ENCODE measurements around the gene RUFY3. TPM values are rescaled to one million over a fixed set of nuclear protein-coding genes. Genes with fewer than 3 reads are reported as not detected.

The RUFY3 gene
- total RNA-seq, 2 donors from 2014 or later = 32.8 to 33.0 TPM

DNA sequence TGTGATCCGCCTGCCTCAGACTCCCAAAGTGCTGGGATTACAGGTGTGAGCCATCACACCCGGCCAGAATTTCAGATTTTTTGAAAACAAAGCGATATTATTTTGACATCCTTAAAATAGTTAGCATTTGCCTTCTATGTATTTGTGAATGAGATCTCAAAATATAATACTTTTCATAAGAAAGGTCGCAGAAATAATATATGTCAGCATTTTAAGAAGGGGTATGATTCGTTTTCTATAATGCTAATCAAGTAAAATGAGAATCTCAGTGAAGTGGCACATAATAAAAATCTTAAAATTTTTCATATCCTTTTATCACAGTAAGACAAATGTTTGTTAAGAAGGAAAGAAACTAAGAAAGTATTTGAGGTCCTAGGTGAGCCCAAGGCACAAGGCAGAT is 65.7 kb downstream of the RUFY3 start:
- Mint-ChIP-seq H3K4me1 (peaks cover 7% of the 10 kb centered on the region), H3K27ac (no peak overlapping the region), H3K27me3 (no peaks in the 10 kb centered on the region), H3K4me3 (no peak overlapping the region), H3K36me3 (ENCODE audit: low read depth) (peaks cover 7% of the 10 kb centered on the region)
- no peak for ATAC-seq
- H3K9me3 ChIP-seq (ENCODE audit: control insufficient read depth, low read length, poor library complexity, severe bottlenecking) = no peaks in the 10 kb centered on the region
- DNase-seq = no peak

DNA sequence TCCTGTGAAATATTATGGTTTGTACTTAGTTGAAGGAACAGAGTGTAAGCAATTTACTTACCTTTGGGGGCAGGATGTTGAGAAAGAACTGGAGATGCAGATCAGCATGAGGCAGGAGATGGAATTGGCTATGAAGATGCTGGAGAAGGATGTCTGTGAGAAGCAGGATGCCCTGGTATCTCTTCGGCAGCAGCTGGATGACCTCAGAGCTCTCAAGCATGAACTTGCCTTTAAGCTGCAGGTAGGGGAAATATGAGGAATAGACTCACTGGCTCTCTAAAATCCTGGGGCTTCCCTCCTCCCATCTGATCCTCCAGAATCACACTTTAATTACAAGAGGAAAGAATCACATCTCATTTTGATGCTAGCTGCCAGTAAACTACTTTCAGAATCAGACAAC is 67.0 kb downstream of the RUFY3 start:
- no peak overlapping the region for H3K27ac Mint-ChIP-seq
- ATAC-seq = no peak
- H3K36me3 Mint-ChIP-seq (ENCODE audit: low read depth) = peaks cover 6% of the 10 kb centered on the region

DNA sequence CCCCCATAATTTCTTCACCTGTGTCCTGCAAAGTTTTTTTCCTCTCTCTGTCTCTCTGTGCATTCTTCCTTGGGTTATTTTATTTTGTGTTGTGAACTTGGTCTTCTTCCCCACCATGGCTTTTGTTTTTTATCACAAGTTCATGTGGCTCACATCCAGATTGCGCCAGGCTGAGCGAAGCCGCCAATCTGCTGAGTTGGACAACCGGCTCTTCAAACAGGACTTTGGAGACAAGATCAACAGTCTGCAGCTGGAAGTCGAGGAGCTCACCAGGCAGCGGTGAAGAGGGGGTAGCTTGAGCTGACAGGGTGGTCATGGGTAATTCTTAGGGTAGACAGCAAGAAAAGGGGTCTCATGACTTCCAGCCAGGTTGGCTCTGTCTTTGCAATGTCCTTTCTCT is 71.9 kb downstream of the RUFY3 start:
- DNase-seq (no peak), ATAC-seq (no peak)
- Mint-ChIP-seq H3K36me3 (ENCODE audit: low read depth) (peaks cover 8% of the 10 kb centered on the region), H3K4me1 (peaks cover under 1% of the 10 kb centered on the region), H3K4me3 (no peak overlapping the region), H3K27ac (no peak overlapping the region), H3K27me3 (no peaks in the 10 kb centered on the region)
- H3K9me3 ChIP-seq (ENCODE audit: control insufficient read depth, low read length, poor library complexity, severe bottlenecking) = no peaks in the 10 kb centered on the region

More for the DNA sequence above, 67.0 kb downstream of the RUFY3 start:
- H3K4me3 Mint-ChIP-seq = no peak overlapping the region
- no peak for DNase-seq
- H3K27me3 Mint-ChIP-seq = no peaks in the 10 kb centered on the region
- no peaks in the 10 kb centered on the region for H3K9me3 ChIP-seq (ENCODE audit: control insufficient read depth, low read length, poor library complexity, severe bottlenecking)
- H3K4me1 Mint-ChIP-seq = peaks cover 6% of the 10 kb centered on the region

GRCh38 chr4:70801265-70801809 is 79.6 kb downstream of the RUFY3 start:
- no peaks in the 10 kb centered on the region for H3K9me3 ChIP-seq (ENCODE audit: control insufficient read depth, low read length, poor library complexity, severe bottlenecking)
- Mint-ChIP-seq H3K4me3 (no peak overlapping the region), H3K36me3 (ENCODE audit: low read depth) (peaks cover 3% of the 10 kb centered on the region), H3K4me1 (no peaks in the 10 kb centered on the region), H3K27ac (no peak overlapping the region), H3K27me3 (no peaks in the 10 kb centered on the region)
- ATAC-seq (no peak), DNase-seq (no peak)

DNA sequence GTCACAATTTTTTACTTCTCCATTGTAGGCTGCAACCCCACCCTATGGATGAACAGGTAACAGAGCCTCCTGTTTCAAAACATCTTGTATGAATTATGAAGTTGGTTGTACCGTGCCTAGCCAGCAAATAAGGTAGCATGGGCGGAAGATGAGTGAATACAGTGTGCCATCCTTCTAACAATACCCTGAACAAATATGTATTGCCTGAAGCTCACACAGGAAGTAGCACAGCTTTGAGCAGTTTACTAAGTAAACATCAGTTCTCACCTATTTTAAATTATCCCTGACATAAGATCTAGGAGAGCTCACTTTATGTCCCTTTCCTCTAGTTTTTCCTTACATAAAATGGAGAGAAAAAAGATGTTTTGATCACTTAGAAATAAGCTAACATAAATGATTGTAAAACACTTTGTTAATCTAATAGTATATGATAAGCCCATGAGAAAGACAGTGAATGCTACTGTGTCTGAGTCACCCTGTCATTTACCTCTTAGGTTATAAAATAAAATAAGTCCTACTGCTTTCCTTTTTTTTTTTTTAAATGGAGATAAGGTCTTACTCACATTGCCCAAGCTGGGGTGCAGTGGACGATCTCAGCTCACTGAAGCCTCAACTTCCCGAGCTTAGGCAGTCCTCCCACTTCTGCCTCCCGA is 81.3 kb downstream of the RUFY3 start:
- Mint-ChIP-seq H3K36me3 (ENCODE audit: low read depth) (no peaks in the 10 kb centered on the region), H3K4me3 (no peak overlapping the region), H3K27me3 (no peaks in the 10 kb centered on the region), H3K27ac (no peak overlapping the region), H3K4me1 (no peaks in the 10 kb centered on the region)
- DNase-seq (no peak), ATAC-seq (no peak)
- no peaks in the 10 kb centered on the region for H3K9me3 ChIP-seq (ENCODE audit: control insufficient read depth, low read length, poor library complexity, severe bottlenecking)

GRCh38 chr4:70808151-70808550 is 86.4 kb downstream of the RUFY3 start:
- no peak for ATAC-seq
- no peak overlapping the region for H3K27ac Mint-ChIP-seq

DNA sequence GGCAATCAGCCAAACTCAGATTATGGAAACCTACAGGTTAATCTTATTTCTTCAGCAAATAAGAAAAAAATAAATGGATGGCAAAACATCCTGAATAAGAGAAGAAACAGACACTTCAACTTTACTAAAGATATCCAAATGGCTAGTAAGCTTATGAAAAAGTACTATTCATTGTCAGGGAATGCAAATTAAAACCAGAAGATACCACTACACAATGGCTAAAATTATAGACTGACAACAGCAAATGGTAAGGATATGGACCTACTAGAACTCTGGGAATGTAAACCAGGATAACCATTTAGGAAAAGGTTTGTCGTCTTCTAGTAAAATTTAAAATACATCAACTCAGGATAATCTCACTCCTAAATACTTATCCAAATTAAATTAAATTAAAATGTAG is 93.6 kb downstream of the RUFY3 start:
- Mint-ChIP-seq H3K27me3 (no peaks in the 10 kb centered on the region), H3K27ac (no peak overlapping the region), H3K36me3 (ENCODE audit: low read depth) (peaks cover 7% of the 10 kb centered on the region), H3K4me1 (peaks cover 11% of the 10 kb centered on the region), H3K4me3 (no peak overlapping the region)
- DNase-seq (no peak), ATAC-seq (no peak)
- H3K9me3 ChIP-seq (ENCODE audit: control insufficient read depth, low read length, poor library complexity, severe bottlenecking) = no peaks in the 10 kb centered on the region

More at GRCh38 chr4:70808151-70808550, 86.4 kb downstream of the RUFY3 start:
- H3K27me3 Mint-ChIP-seq = no peaks in the 10 kb centered on the region
- H3K9me3 ChIP-seq (ENCODE audit: control insufficient read depth, low read length, poor library complexity, severe bottlenecking) = no peaks in the 10 kb centered on the region
- no peak overlapping the region for H3K4me3 Mint-ChIP-seq
- no peaks in the 10 kb centered on the region for H3K4me1 Mint-ChIP-seq
- DNase-seq = no peak
- H3K36me3 Mint-ChIP-seq (ENCODE audit: low read depth) = no peaks in the 10 kb centered on the region

GRCh38 chr4:70816894-70817293 is 95.1 kb downstream of the RUFY3 start:
- Mint-ChIP-seq H3K4me3 (no peak overlapping the region), H3K36me3 (ENCODE audit: low read depth) (peaks cover 7% of the 10 kb centered on the region), H3K27ac (peak overlapping the region; percentile 39), H3K27me3 (no peaks in the 10 kb centered on the region), H3K4me1 (peaks cover 11% of the 10 kb centered on the region)
- H3K9me3 ChIP-seq (ENCODE audit: control insufficient read depth, low read length, poor library complexity, severe bottlenecking) = no peaks in the 10 kb centered on the region
- no peak for ATAC-seq
- no peak for DNase-seq

DNA sequence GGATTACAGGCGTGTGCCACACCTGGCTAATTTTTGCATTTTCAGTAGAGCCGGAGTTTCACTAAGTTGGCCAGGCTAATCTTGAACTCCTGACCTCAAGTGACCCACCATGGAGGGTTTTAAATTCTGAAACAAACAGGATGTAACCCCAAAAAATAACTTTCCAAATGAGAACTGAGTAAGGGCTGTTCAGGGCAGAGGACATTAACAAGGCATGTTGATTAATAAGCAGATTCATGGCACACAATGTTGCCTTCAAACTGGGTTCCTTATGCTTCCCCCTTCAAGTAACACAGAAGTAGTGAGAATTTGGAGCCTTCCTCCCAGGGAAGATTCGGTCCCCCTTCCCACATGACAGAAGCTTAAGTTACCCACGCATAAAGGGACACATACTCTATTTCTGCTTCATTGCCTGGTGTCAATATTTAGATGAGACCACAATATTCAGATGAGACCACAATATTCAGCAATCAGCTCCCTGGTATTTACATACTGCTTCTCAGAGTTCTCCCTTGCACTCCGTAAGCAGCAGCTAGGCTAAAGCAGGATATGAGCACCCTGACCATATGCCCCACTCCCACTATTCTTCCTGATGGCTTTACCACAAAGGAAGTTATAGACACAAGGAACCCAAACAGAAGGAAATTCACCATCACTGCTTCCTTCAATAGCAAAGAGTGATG is 96.5 kb downstream of the RUFY3 start:
- H3K9me3 ChIP-seq (ENCODE audit: control insufficient read depth, low read length, poor library complexity, severe bottlenecking) = no peaks in the 10 kb centered on the region
- Mint-ChIP-seq H3K27me3 (no peaks in the 10 kb centered on the region), H3K4me1 (peaks cover 11% of the 10 kb centered on the region), H3K36me3 (ENCODE audit: low read depth) (peaks cover 7% of the 10 kb centered on the region), H3K27ac (peak overlapping the region; percentile 85), H3K4me3 (no peak overlapping the region)
- ATAC-seq (no peak), DNase-seq (no peak)

DNA sequence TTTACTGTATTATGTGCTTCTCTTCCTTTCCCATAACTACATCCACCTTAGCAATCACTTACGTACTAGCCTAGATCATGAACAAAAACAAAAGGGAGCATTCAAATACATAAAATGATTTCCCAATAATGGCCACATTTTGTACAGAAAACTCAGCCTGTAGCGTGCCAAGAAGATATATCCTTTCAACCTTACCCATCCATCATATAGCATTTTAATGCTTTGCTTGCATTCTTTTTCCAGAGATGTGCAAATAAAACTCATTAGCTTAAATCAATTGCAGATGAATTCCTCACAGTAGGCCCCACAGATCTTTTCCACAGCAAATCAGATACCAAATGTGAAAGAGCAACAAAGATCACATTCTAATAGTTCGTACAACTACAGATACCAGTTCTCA is 97.2 kb downstream of the RUFY3 start:
- H3K36me3 Mint-ChIP-seq (ENCODE audit: low read depth) = peaks cover 7% of the 10 kb centered on the region
- peak overlapping the region; percentile 85 for H3K27ac Mint-ChIP-seq
- DNase-seq (no peak), ATAC-seq (no peak)
- no peaks in the 10 kb centered on the region for H3K9me3 ChIP-seq (ENCODE audit: control insufficient read depth, low read length, poor library complexity, severe bottlenecking)
- no peaks in the 10 kb centered on the region for H3K27me3 Mint-ChIP-seq
- peak overlapping the region; percentile 3 for H3K4me3 Mint-ChIP-seq
- peaks cover 11% of the 10 kb centered on the region for H3K4me1 Mint-ChIP-seq

DNA sequence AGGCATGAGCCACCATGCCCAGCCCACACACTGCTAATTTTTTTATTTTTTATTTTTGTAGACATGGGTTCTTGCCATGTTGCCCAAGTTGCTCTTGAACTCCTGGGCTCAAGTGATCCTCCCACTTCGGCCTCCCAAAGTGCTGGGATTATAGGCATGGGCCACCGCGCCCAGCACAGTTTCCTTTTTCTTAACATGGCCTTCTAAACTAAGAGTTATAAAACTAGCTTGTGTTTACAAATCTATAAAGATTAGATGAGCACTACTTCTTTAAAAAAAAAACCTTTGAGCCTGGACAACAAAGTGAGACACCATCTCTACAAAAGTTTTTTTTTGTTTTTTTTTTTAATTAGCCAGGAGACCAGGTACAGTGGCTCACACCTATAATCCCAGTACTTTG is 107.3 kb downstream of the RUFY3 start:
- DNase-seq = no peak
- H3K9me3 ChIP-seq (ENCODE audit: control insufficient read depth, low read length, poor library complexity, severe bottlenecking) = no peaks in the 10 kb centered on the region
- H3K27me3 Mint-ChIP-seq = no peaks in the 10 kb centered on the region
- peaks cover 6% of the 10 kb centered on the region for H3K4me1 Mint-ChIP-seq
- H3K36me3 Mint-ChIP-seq (ENCODE audit: low read depth) = peaks cover 13% of the 10 kb centered on the region
- ATAC-seq = no peak
- H3K4me3 Mint-ChIP-seq = no peak overlapping the region
- H3K27ac Mint-ChIP-seq = no peak overlapping the region

DNA sequence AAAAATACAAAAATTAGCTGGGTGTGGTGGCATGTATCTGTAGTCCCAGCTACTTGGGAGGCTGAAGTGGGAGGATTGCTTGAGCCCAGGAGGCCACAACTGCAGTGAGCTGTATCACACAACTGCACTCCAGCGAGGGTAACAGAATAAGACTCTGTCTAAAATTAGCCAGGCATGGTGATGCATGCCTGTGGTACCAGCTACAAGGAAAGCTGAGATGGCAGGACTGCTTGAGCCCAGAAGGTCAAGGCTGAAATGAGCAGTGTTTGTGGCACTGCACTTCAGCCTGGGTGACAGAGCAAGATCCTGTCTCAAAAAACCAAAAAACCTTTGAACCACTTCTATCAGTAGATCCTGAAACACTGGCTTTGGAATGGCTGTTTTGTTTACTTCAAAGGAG is 107.7 kb downstream of the RUFY3 start:
- H3K4me1 Mint-ChIP-seq = peaks cover 6% of the 10 kb centered on the region
- ATAC-seq (no peak), DNase-seq (no peak)
- no peaks in the 10 kb centered on the region for H3K9me3 ChIP-seq (ENCODE audit: control insufficient read depth, low read length, poor library complexity, severe bottlenecking)
- no peak overlapping the region for H3K4me3 Mint-ChIP-seq
- no peaks in the 10 kb centered on the region for H3K27me3 Mint-ChIP-seq
- peak overlapping the region; percentile 61 for H3K27ac Mint-ChIP-seq
- peaks cover 13% of the 10 kb centered on the region for H3K36me3 Mint-ChIP-seq (ENCODE audit: low read depth)

DNA sequence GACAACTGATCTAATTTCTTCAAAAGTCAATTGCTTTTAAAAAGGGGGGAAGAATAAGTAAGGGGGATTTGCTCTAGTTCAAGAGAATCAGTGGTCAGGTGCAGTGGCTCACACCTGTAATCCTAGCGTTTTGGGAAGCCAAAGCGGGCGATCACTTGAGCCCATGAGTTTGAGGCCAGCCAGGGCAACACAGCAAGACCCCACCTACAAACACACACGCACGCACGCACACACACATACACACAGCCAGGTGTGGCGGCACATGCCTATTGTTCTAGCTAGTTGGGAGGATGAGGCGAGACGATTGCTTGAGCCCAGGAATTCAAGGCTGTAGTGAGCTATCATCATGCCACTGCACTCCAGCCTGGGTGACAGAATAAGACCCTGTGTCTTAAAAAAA is 108.3 kb downstream of the RUFY3 start:
- Mint-ChIP-seq H3K4me3 (no peak overlapping the region), H3K27ac (peak overlapping the region; percentile 61), H3K4me1 (peaks cover 10% of the 10 kb centered on the region), H3K36me3 (ENCODE audit: low read depth) (peaks cover 15% of the 10 kb centered on the region), H3K27me3 (no peaks in the 10 kb centered on the region)
- no peaks in the 10 kb centered on the region for H3K9me3 ChIP-seq (ENCODE audit: control insufficient read depth, low read length, poor library complexity, severe bottlenecking)
- ATAC-seq (no peak), DNase-seq (no peak)

- H3K4me1 Mint-ChIP-seq = peaks cover 11% of the 10 kb centered on the region
- no peak for ATAC-seq
Measured at GRCh38 chr4:70831293-70831692, 109.5 kb downstream of the RUFY3 start.

More at GRCh38 chr4:70831293-70831692, 109.5 kb downstream of the RUFY3 start:
- Mint-ChIP-seq H3K27ac (no peak overlapping the region), H3K27me3 (no peaks in the 10 kb centered on the region), H3K4me3 (no peak overlapping the region), H3K36me3 (ENCODE audit: low read depth) (peaks cover 13% of the 10 kb centered on the region)
- no peaks in the 10 kb centered on the region for H3K9me3 ChIP-seq (ENCODE audit: control insufficient read depth, low read length, poor library complexity, severe bottlenecking)
- DNase-seq = no peak
